ENCODE results near the gene CACFD1.

The CACFD1 gene

GRCh38 chr9:133464638-133465037 is 4.9 kb downstream of the CACFD1 start:
- H3K27ac ChIP-seq (ENCODE audit: low read depth, low read length) = no peak overlapping the region
- no peak overlapping the region for H3K4me3 ChIP-seq (ENCODE audit: low read length)
- H3F3A ChIP-seq (ENCODE audit: control insufficient read depth, insufficient read depth) = 0 out of 2 replicates have a peak, but pooled peaks cover 5% of the 10 kb centered on the region
- peaks cover 16% of the 10 kb centered on the region for H3K4me1 ChIP-seq (ENCODE audit: control insufficient read depth, low read length)
- H3K9me2 ChIP-seq (replicated peaks; ENCODE audit: control insufficient read depth, low read length) = no peaks in the 10 kb centered on the region
- H3K79me2 ChIP-seq (ENCODE audit: control insufficient read depth, low read length) = no peaks in the 10 kb centered on the region
- no peaks in the 10 kb centered on the region for H3K9me3 ChIP-seq (ENCODE audit: control insufficient read depth, insufficient read depth, low read length)
- H4K20me1 ChIP-seq (ENCODE audit: control insufficient read depth, insufficient read depth, low read depth, low read length) = 0 out of 2 replicates have a peak, but pooled peaks cover 5% of the 10 kb centered on the region
- TF ChIP-seq EZH2phosphoT487 (IDR thresholded peaks at IDR 0.05; ENCODE audit: borderline replicate concordance, low read length) (no peak), CTCF (IDR thresholded peaks at IDR 0.05; ENCODE audit: low read depth, low read length, poor library complexity, severe bottlenecking) (no peak)
- no peak overlapping the region for H3K4me2 ChIP-seq (ENCODE audit: low read length)
- no peaks in the 10 kb centered on the region for H3K36me3 ChIP-seq (ENCODE audit: control insufficient read depth, low read length)
- peaks cover 20% of the 10 kb centered on the region for H3K27me3 ChIP-seq (ENCODE audit: control insufficient read depth, low read length)

GRCh38 chr9:133465984-133466383 is 6.2 kb downstream of the CACFD1 start:
- Histone ChIP-seq H4K20me1 (ENCODE audit: control insufficient read depth, insufficient read depth, low read depth, low read length) (0 out of 2 replicates have a peak, but pooled peaks cover 10% of the 10 kb centered on the region), H3K27ac (ENCODE audit: low read depth, low read length) (no peak overlapping the region), H3K9me3 (ENCODE audit: control insufficient read depth, insufficient read depth, low read length) (no peaks in the 10 kb centered on the region), H3K9me2 (replicated peaks; ENCODE audit: control insufficient read depth, low read length) (no peaks in the 10 kb centered on the region), H3K4me2 (ENCODE audit: low read length) (no peak overlapping the region), H3K4me3 (ENCODE audit: low read length) (no peak overlapping the region), H3K79me2 (ENCODE audit: control insufficient read depth, low read length) (no peaks in the 10 kb centered on the region), H3F3A (ENCODE audit: control insufficient read depth, insufficient read depth) (0 out of 2 replicates have a peak, but pooled peaks cover 4% of the 10 kb centered on the region), H3K4me1 (ENCODE audit: control insufficient read depth, low read length) (peaks cover 9% of the 10 kb centered on the region), H3K27me3 (ENCODE audit: control insufficient read depth, low read length) (peaks cover 20% of the 10 kb centered on the region), H3K36me3 (ENCODE audit: control insufficient read depth, low read length) (no peaks in the 10 kb centered on the region)
- TF ChIP-seq CTCF (IDR thresholded peaks at IDR 0.05; ENCODE audit: low read depth, low read length, poor library complexity, severe bottlenecking) (no peak), EZH2phosphoT487 (IDR thresholded peaks at IDR 0.05; ENCODE audit: borderline replicate concordance, low read length) (no peak)

GRCh38 chr9:133467101-133467500 is 7.3 kb downstream of the CACFD1 start:
- Histone ChIP-seq H3K4me2 (ENCODE audit: low read length) (no peak overlapping the region), H3K27ac (ENCODE audit: low read depth, low read length) (no peak overlapping the region), H3K79me2 (ENCODE audit: control insufficient read depth, low read length) (no peaks in the 10 kb centered on the region), H3K27me3 (ENCODE audit: control insufficient read depth, low read length) (peaks cover 16% of the 10 kb centered on the region), H3F3A (ENCODE audit: control insufficient read depth, insufficient read depth) (0 out of 2 replicates have a peak, but pooled peaks cover 4% of the 10 kb centered on the region), H3K4me1 (ENCODE audit: control insufficient read depth, low read length) (peaks cover 2% of the 10 kb centered on the region; the same call in 1 of the 2 replicates), H3K4me3 (ENCODE audit: low read length) (no peak overlapping the region), H4K20me1 (ENCODE audit: control insufficient read depth, insufficient read depth, low read depth, low read length) (0 out of 2 replicates have a peak, but pooled peaks cover 5% of the 10 kb centered on the region), H3K9me3 (ENCODE audit: control insufficient read depth, insufficient read depth, low read length) (no peaks in the 10 kb centered on the region), H3K36me3 (ENCODE audit: control insufficient read depth, low read length) (peaks cover 8% of the 10 kb centered on the region), H3K9me2 (replicated peaks; ENCODE audit: control insufficient read depth, low read length) (no peaks in the 10 kb centered on the region)
- TF ChIP-seq CTCF (IDR thresholded peaks at IDR 0.05; ENCODE audit: low read depth, low read length, poor library complexity, severe bottlenecking) (no peak), EZH2phosphoT487 (IDR thresholded peaks at IDR 0.05; ENCODE audit: borderline replicate concordance, low read length) (no peak)

All from DOHH2 (cell line).